GM04503 (cell line): Measurements from ENCODE around the gene SYNRG.
A peak's percentile ranks its signal among the peaks of the same experiment; 100 is the strongest.

Experiments used
- DNase-seq: peaks from one replicate; pipeline ENCODE4 v3.0.0-alpha.2; 2012; ENCODE audit warnings: low read depth

Gene SYNRG

DNA sequence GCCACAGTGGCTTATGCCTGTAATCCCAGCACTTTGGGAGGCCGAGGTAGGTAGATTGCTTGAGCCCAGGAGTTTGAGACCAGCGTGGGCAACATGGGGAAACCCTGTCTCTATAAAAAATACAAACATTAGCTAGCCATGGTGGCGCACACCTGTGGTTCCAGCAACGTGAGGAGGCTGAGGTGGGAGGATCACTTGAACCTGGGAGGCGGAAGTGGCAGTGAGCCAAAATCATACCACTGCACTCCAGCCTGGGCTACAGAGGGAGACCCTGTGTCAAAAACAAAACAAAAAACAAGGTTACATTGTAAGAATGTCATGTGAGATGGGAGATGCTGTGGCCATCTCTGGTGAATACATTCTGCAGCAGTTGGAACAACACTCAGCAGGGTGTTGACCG is 106.1 kb downstream of the SYNRG start:
- DNase-seq, result no peak

DNA sequence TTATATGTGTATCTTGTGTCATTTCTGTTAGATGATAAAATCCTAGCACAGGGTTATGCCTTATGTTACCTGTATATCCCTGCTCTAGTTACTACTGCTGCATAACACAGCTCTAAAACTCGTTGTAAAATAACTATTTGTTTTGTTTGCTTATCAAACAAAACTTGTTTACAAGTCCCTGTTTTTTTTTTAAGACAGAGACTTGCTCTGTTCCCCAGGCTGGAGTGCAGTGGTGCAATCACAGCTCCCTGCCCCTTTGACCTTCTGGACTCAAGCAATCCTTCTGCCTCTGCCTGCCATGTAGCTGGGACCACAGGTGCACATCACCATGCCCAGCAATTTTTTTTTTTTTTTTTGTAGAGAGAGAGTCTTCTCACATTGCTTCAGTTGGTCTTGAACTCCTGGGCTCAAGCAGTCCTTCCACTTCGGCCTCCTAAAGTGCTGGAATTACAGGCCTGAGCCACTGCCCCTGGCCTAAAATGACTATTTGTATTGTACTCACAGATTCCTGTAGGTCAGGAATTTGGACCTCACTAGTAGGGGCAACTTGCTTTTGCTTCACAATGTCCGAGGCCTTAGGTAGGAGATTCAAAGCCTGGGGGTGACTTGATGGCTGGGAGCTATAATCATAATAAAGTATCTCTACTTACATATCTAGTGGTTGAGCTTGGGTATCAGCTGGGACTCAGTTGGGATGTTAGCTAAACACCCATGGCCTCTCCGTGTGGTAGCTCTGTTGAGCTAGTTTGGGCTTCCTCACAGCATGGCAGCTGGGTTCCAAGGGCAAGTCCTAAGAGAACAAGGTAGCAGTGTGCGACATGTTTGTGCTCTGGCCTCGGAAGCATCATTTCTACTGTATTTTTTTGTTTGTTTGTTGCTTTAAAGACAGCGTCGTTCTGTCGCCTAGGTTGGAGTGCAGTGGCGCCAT is 106.9 kb downstream of the SYNRG start:
- no peak for DNase-seq

DNA sequence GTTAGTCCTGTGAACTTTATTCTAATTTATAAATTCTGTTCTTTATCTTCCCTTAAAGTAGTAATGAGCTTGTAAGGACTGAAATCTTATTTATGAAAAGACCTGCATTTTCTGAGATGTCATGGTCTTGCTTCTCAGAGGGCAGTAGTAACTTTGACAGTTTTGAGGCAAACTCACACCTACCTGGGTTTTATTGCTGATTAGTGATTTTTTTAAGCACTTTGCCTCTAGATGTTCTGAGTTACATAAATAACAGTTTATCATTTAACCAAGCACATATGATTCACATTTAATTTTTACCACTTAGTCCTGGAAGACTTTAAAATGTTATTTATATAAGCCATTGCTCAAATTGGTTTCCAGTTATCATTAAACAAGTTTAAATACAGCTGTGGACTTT is 108.8 kb downstream of the SYNRG start:
- DNase-seq, result no peak

DNA sequence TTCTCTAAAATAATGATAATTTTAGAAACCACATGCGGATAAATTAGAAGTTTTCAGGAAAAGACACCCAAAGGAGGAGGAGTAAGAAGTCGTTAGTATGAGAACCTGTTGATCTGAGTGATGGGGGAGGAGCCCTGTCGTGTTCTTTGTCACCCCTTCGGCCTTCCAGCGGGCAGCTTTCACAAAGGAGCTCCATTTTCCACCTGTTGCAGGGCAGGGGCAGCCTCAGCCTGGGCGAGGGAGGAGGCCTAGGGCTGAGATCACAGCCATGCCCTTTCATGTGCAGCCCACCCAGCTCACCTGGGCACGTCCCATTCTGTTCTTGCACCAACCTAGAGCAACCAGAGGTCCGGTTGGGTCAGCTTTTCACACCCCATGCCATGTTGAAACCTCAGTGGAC is 114.2 kb downstream of the SYNRG start:
- no peak for DNase-seq

DNA sequence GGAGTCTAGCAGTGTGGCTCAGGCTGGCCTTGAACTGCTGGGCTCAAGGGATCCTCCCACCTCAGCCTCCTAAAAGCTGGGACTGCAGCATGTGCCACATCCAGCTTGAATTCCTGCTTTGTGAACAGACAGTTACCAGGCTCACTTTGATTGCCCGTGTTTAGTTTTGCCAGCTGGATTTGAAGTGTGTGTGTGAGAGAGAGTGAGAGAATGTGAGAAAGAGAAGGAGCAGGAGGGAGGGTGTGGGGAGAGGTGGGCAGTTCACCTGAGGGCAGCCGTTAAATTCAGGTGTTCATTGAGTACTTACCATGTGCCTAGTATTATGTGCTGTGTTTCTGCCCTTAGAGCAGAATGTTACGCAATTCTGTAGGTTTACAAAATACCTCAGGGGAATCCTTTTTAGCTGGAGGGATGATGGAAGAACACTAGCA is 114.8 kb downstream of the SYNRG start:
- no peak for DNase-seq

DNA sequence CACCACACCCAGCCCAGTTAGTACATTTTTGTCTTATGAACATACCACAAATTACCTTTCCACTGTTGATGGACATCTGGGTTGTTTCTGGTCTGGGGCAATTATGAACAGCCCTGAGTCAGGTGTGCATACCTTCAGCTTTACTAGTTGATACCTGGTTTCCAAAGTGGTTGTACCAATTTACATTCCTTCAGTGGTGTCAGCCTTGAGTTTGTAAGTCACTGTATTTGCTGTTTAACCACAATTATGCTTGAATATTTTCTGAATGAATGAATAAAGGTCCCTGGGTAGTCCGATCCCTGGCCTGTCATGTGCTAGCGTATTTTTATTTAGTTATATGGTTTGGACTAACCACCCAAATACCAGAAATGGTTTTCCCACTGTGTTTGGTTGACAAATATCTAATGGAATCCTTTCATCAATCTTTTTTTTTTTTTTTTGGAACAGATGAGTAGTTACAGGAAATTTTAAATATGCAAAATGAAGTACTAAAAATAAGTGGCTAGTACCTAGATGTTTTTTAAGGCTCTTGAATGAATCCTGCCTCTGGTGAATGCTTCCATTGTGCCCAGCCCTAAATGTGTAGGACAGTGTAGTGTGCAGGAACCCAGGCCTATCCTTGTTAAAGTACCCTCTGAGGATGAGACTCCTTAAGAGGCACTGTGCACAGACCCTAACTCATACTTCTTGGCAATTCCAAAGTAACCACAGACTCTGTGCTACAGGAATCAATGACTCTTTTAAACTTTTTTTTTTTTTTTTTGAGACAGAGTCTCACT is 115.8 kb downstream of the SYNRG start:
- peak; percentile 95 for DNase-seq

DNA sequence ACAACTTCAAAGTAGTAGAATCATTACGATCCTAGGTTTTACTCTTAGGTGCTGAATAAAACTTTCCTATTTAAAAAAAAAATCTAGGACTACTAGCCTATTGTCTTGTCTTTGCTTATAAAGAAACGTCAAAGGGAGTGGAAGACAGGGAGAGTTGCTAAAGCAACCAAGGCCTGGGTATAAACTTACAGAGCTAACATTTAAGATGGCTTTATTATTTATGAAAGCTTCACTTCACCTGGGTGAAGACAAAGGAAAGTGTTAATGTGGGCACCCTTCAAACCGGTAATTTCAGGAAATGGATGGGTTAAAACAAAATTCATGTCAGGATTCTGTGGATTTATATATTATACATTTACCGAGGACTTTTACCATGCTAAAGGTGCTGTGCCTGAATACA is 117.1 kb downstream of the SYNRG start:
- DNase-seq, result no peak

DNA sequence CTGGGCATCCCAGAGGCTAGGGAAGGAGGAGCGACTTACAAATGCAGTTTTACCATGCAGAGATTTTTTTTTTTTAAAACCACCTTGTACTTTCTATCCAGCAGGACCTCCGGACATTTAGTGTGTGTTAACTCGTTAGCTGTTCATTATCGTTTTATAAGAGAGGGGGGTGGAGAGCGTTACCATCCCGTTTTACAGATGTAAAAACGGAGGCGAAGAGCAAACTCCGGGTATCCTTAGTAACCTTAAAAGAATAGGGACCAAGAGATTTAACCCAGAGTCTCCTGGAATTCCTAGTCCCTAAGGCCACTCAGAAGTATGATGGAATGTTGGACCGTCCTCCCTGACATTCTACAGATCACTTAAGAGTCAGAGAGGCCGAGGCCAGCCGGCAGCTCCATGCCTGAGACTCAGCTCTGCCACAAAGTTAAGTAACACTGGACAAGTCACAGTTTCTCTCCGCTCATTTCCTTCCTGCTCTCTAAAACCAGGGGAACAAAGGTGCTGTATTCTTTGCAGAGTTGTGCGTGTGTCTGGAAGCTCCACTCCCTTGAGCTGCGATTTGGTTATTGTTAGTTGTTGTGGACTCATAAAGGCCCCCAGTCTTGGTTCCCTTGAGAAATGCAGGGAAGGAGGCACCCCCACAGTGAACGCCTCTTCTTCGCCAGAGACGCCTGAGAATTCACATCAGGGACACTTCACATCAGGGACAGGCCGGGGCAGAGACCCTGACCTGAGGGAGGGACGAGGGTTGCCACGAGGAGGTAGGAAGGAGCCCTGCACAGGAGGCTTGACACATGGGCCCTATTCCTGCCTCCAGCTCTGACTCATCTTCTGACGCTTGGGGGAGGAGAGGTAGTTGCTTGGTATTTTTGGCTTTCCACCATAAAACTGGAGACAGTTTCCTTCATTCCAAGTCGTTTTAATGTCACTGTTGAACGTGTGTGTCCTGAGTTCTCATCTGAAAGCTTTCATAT is 118.3 kb downstream of the SYNRG start:
- DNase-seq, result peak; percentile 81

DNA sequence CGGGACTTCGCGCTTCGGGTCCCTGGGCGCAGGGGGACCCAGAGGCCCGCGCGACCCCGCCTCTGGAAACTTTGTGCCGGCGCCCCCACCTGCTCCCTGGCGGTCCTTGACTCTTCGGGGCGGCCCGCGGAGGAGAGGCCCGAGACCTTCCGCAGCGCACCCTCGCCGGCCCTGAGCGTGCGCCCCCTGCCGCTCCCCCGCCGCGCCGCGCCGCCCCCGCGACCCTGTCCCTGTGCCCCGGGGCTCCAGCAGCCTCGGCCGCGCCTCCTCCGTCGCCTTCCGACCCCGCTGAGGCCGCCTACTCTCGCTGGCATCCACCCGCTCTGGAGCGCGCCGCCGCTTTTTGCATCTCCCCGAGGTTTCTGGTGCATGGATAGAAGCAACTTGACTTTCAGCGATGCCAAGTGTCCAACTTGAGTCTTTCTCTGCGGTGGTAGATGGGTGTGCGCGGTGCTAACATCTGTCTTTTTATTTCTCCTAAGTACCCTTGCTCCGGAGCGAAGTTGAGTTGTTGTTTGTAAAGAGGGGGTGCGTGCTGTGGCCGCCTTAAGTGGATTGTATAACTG is 119.1 kb downstream of the SYNRG start:
- no peak for DNase-seq

DNA sequence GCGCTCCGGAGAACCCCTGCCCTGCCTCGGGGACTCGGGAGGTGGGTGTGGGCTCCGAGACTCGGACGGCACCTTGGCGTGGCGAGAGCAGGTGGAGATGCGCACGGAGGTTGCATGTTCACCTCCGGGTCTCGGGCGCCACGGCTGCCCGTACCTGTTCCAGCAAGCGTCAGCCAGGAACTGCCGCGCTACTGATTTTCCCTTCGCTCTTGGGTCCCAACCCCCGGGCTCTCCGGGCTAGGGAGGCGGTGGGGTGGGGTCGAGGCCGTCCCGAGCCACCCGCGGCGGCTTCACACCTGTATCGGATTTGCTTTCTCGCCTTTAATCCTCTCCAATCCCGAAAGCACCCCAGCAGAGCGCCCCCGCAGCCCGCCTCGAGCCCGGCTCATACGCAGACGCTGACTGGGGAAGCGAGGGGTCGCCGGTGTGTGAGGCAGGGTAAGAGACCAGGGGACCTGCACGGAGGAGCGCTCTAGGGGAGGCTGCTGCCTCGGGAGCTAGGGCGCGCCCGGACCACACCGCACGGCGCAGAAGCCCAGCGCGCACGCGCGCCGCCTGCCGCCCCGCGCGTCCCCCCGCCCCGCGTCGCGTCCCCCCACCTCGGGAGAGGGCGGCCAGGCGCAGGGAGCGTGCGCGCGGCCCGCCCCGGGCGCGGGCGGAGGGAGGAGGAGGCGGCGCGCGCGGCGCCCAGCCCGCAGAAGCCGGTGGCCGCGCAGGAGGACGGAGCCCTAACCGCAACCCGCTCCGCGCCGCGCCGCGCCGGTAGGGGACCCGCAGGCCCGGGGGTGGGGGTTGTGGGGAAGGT is 119.8 kb downstream of the SYNRG start, which contains the start of gene DUSP14:
Gene DUSP14 (plus strand): TSS at position 695 of the 805 bp plus-strand sequence. CDS start 22,382 bp downstream, outside the sequence.
- no peak for DNase-seq

DNA sequence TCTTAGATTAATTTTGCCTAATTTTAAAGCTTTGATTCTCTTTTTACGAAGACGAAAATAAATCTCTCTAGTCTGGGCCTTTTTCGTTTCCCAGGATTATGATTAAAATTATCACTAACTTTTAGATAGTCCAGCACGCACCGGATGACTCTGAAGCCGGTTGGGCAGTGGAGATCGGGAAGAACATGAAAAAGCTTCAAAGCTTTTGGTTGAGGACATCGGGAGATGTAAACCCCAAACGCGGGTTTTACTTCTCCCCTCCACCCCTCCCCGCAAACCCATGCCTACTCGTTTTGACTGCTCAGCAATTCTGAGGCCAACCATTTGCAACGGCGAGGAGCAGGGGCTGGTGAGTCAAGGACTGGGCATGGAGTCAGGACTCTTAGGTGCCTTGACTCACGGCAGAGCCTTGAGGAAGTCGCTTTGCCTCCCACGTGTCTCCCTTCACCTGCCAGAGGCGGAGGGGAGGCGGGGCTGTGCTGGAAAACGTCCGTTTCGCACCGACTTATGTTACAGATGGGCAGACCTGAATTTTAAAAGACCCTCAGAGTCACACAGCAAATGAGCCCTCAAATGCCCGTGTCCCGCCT is 120.5 kb downstream of the SYNRG start:
- peak; percentile 81 for DNase-seq

DNA sequence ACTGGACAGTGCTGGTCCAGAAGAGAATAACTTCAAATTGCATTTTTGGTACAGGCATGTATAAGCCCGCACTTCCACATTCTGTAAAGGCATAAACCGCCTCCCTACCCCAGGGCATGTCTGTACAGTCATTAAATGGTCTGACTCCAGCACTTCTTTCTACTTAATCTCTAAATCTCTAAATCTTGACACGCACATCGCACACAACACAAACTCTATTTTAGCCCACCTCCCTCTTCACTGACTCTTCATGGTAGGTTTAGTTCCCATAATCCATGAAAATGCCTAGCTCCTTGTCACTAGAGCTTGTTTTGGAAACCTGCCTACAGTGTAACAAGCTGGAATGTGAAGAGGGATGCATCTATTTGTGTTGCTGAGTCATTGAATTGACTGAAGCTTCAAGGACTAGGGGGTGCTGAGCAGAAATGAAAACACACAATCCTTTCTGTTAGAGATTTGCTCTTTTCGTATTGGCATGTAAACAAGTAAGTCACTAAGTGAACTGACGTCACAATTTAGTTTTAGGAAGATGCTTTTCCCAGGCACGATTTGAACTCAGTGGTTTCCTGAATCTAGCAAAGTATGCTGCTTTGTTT is 121.1 kb downstream of the SYNRG start:
- DNase-seq, result peak; percentile 96

DNA sequence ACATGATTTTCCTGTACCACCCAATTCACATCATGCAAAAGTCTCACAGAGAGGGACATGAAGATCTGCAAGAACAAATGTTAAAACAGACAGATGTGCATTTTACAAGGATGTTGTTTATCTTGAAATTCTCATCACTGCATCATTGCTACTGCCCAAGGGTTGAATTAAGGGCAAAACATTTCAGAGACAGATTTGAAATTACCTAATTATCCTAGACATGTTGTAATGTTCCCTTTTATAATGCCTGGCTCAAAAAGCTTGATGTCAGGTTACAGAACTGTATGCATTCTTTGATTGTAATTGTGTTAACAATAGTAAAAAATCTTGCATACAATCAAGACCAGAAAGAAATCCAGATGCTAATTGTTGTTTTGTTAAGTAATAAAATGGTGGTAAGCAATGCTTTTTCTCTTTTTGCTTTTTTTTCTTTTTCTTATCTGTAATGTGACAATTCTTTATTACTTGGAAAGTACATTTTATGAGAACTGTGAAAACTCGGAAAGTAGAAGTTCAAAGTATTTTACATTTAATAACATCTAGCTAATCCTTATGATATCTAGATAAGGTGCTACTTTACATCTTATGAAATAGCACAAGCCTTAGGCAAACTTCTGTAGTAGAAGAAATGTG is 123.2 kb downstream of the SYNRG start:
- DNase-seq, result no peak

DNA sequence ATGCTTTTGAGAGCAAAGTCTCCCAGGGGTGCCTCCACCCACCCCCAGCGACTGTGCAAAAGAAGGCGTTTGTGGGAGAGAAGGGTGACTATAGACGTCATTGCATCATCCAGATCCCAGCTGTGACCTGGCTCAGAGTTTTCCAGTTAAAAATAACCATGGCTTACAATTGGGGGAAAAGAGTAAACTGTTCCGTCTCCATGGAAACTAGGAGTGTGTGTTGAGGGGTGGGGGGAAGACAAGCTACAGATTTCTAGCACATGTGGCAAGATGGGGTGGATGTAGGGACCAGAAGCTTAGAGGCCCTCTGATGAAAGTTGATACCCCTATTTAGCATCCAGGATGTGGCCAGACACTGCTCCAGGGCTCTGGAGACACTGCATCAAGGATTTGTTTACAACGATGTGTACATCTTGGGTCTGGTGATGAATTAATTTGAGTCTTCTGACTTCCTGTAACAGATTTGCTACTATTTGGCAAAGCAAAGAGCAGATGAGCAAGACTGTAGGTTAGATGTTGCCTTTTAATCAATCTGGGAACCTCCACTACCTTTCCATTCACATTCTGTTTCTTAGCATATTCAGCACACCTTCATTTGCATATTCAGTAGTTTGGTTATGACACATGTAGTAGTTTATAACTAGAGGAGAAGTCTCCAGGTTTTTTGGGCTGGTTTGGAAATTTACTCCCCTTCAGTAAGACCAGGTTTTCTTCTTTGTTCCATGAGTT is 125.7 kb downstream of the SYNRG start:
- peak; percentile 83 for DNase-seq

DNA sequence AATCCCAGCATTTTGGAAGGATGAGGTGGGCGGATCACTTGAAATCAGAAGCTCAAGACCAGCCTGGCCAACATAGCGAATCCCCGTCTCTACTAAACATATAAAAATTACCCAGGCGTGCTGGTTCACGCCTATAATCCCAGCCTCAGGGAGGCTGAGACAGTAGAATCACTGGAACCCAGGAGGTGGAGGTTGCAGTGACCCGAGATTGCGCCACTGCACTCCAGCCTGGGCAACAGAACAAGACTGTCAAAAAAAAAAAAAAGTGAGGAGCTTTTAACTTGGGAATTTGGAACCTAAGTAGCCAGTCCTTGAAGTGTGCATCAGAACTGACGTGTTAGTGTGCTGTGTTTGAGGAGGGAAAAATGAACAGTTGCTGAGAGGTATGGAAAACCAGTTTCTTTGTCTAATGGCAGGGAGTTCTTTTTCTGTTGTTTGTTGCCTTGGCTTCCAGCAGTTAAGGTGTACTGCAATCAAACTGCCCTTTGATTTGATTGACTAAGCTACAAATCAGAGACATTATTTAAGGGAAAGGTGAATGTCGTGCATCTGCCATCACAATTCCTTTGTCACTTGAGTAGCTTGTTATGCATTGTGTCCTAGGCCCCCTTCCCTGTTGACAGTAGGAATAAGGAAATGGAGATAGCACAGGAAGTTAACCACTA is 128.1 kb downstream of the SYNRG start:
- DNase-seq, result no peak

DNA sequence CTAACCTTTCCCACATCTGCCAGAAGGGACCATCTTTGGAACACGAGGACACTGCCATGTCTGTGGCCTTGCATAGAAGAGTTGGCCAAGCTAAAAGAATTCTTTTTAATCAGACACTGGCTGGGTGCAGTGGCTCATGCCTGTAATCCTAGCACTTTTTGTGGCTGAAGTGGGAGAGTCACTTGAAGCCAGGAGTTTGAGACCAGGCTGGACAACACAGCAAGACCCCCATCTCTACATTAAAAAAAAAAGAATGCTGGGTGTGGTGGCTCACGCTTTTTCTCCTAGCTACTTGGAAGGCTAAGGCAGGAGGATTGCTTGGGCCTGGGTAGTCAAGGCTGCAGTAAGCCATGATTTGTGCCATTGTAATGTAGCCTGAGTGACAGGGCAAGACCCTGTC is 128.8 kb downstream of the SYNRG start:
- no peak for DNase-seq

DNA sequence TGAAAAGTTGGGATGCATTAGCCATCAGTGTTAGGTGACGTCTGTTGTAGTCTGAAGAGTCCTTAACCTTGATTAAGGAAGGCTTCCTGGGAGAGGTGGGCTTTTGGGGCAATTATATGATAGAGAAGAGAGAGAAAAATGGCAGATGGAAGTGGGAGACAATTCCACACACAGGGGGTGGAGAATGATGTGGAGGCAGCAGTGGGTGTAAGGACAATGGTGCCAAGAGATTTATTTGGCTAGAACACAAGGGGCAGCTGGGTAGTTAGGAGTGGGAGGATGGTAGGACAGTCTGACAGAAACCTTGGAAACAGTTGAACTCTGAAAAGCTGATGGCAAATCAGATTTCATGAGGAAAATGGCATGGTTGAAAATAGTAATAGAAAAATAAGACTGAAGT is 130.2 kb downstream of the SYNRG start:
- no peak for DNase-seq

DNA sequence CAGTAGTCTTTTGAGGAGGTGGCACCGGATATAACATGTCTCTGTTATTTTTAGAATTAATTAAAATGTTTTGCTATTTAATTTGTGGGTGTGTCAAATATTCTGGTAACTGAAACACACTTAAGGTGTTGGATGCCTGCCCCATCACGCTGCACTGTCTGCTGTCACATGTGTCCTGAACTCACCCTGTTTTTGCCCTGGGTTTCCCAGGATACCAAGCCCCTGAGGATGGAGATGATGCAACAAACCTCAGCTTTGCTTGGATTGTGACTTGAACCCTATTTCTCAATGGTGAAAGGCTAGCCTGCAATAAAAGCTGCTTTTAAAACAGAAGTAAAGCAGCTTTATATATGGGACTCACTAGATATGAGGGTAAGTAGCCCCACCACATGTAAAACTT is 131.0 kb downstream of the SYNRG start:
- DNase-seq, result peak; percentile 79
